ENCODE results near the gene CPSF7.
"Not testable (repeated sequence)": the region's sequence is repeated elsewhere in the genome, so short reads cannot be mapped to it uniquely, and the experiment has no call there.

The CPSF7 gene

GRCh38 chr11:61429691-61430582 is at the start of gene CPSF7, which contains the start of gene SDHAF2:
Gene CPSF7, minus strand, starts transcription at chr11:61429975. Its CDS starts 740 bp downstream, at chr11:61429235.
Gene SDHAF2, plus strand, starts transcription at chr11:61430124. Its CDS starts 23 bp downstream, at chr11:61430147.
- peak; percentile 96 to 99 for DNase-seq

- DNase-seq = peak; percentile 34 to 47
Measured at GRCh38 chr11:61477727-61478148, 48.0 kb upstream of the CPSF7 start.

- no peak for DNase-seq
Measured at GRCh38 chr11:61477126-61477525, 47.4 kb upstream of the CPSF7 start.

- no peak for DNase-seq
Measured at GRCh38 chr11:61476371-61476770, 46.6 kb upstream of the CPSF7 start.

- DNase-seq = no peak
Measured at GRCh38 chr11:61475433-61475832, 45.7 kb upstream of the CPSF7 start.

GRCh38 chr11:61474013-61474643 is 44.4 kb upstream of the CPSF7 start:
- no peak for DNase-seq

- DNase-seq = no peak
Measured at GRCh38 chr11:61473370-61474012, 43.7 kb upstream of the CPSF7 start.

GRCh38 chr11:61472868-61473267 is 43.1 kb upstream of the CPSF7 start:
- no peak for DNase-seq

GRCh38 chr11:61472282-61472681 is 42.5 kb upstream of the CPSF7 start:
- DNase-seq = no peak

- no peak for DNase-seq
Measured at GRCh38 chr11:61468002-61468401, 38.2 kb upstream of the CPSF7 start.

- DNase-seq = not testable (repeated sequence)
Measured at GRCh38 chr11:61467602-61468001, 37.8 kb upstream of the CPSF7 start.

GRCh38 chr11:61460986-61461385 is 31.2 kb upstream of the CPSF7 start:
- DNase-seq = no peak

- DNase-seq = no peak
Measured at GRCh38 chr11:61460474-61460881, 30.7 kb upstream of the CPSF7 start.

GRCh38 chr11:61454520-61454919 is 24.7 kb upstream of the CPSF7 start:
- no peak for DNase-seq

- no peak for DNase-seq
Measured at GRCh38 chr11:61453695-61454094, 23.9 kb upstream of the CPSF7 start.

GRCh38 chr11:61452825-61453224 is 23.1 kb upstream of the CPSF7 start:
- no peak for DNase-seq

GRCh38 chr11:61448552-61448927 is 18.8 kb upstream of the CPSF7 start:
- no peak for DNase-seq

- DNase-seq = no peak
Measured at GRCh38 chr11:61447601-61448551, 18.1 kb upstream of the CPSF7 start.

GRCh38 chr11:61446211-61446651 is 16.5 kb upstream of the CPSF7 start:
- DNase-seq = peak; percentile 75 to 77

- no peak for DNase-seq
Measured at GRCh38 chr11:61445516-61445915, 15.7 kb upstream of the CPSF7 start.

GRCh38 chr11:61442616-61443015 is 12.8 kb upstream of the CPSF7 start:
- DNase-seq = no peak

GRCh38 chr11:61439615-61440014 is 9.8 kb upstream of the CPSF7 start:
- DNase-seq = no peak

All from stimulated activated CD4-positive, alpha-beta T cell treated with anti-CD3 and anti-CD28 coated beads, Interleukin-4, amount 100 ng/mL, for 4 hours (primary cell).